GM18867 (cell line): ENCODE measurements around the gene MTMR12.

Experiments
- ATAC-seq: cut with Tn5 transposase; IDR thresholded peaks from one replicate; pipeline ENCODE4 v1.9.1; 2021; ENCODE audit warnings: mild to moderate bottlenecking, moderate library complexity; ENCODE audit not compliant: unreplicated experiment

The MTMR12 gene, protein sequence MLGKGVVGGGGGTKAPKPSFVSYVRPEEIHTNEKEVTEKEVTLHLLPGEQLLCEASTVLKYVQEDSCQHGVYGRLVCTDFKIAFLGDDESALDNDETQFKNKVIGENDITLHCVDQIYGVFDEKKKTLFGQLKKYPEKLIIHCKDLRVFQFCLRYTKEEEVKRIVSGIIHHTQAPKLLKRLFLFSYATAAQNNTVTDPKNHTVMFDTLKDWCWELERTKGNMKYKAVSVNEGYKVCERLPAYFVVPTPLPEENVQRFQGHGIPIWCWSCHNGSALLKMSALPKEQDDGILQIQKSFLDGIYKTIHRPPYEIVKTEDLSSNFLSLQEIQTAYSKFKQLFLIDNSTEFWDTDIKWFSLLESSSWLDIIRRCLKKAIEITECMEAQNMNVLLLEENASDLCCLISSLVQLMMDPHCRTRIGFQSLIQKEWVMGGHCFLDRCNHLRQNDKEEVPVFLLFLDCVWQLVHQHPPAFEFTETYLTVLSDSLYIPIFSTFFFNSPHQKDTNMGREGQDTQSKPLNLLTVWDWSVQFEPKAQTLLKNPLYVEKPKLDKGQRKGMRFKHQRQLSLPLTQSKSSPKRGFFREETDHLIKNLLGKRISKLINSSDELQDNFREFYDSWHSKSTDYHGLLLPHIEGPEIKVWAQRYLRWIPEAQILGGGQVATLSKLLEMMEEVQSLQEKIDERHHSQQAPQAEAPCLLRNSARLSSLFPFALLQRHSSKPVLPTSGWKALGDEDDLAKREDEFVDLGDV

DNA sequence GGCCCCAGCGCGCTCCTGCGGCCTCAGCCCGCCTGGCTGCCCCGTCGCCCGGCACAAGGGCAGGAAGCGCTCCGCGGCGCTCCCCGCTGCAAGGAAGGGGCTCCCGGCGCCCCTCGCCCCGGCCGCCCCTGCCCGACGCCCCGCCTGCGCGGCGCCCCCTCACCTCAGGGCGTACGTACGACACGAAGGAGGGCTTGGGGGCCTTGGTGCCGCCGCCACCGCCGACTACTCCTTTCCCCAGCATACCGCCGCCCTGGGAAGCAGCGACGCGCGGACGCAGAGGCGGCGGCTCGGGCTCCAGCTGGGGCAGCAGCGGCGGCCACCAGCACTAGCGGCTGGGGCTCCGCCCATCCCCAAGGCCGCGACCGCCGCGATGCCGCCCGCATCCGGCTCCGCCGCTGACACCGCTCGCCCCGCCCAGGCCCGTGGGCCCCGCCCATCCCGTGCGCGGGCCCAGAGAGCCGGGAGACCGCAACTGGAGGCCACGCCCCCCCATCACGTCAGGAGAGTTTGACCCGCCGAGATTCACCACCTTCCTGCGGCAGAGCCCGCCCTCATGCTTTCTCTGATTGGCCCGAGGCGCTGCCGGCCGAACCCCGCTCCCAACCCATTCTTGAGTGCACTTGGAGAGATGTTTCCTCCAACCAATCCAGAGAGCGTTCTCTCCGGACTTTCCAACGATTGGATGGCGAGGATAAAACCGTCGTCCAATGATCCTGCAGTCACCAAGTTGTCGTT, at the start of gene MTMR12:
Gene MTMR12, minus strand, starts transcription at position 345 of the 738 bp plus-strand sequence. Its CDS starts 101 bp downstream, at position 244.
- ATAC-seq, result peak; percentile 94

DNA sequence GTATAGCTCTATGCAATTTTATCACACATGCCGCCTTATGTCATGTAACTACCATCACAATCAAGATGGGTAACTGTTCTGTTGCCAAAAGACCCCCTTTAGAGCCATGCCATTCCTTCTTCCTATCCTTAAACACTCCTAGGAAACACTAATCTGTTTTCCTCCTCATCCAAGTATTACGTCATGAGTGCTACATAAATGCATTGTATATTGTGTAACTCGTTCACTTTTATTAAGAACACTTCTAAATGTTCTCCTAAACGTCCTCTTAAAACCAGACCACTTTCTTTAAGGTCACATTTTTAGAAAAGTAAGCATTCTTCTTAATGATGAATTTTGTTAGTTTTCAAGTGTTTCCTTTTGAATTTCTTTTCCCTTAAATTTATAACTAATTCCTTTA, 49.8 kb upstream of the MTMR12 start:
- ATAC-seq, result no peak

DNA sequence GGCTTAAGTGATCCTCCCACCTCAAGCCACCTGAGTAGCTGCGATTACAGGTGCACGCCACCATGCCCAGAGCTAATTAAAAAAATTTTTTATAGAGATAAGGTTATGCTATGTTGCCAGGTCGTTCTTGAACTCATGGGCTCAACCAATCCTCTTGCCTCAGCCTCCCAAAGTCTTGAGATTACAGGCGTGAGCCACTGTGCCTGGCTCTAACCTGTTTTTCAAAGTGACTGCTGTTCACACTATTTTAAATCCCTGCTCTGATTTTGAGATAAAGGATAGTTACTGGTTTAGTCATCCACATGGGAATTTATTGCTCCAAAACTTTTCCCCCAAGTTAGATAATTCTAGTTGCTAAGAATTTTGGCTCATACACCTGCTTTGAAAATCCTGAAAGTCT, 48.2 kb upstream of the MTMR12 start:
- no peak for ATAC-seq

DNA sequence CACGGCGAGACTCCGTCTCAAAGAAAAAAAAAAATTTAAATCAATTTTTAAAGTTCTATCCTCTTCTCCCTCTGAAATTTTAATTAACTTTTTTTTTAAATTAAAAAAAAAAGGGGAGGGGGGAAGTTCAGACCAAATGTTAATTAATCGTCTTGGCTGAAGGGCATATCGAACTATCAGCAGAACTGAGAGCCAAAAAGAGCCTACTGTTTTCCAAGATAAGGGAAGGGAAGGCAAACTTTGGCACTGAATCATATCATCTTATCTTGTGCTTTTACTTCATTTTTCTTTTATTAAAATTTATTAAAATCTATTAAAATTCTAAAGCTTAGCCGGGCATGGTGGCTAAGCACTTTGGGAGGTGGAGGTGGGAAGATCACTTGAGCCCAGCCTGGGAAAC, 45.9 kb upstream of the MTMR12 start:
- no peak for ATAC-seq

DNA sequence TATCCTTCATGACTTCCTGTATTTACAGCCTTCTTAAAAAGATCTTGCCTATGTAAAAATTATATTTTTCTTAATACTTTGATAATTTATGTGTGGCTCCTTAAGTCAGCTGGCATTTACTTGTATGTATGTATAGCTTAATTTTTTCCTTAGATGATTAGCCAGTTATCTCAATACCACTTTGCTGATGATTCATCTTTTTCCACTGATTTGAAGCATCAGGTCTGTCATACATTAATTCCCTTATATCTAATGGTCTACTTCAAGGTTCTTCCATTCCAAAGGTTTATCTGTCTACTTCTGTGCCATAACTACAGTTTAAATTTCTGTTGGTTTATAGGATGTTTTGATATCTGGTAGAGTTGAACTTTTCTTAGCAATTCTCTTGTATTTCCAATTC, 44.9 kb upstream of the MTMR12 start:
- no peak for ATAC-seq

DNA sequence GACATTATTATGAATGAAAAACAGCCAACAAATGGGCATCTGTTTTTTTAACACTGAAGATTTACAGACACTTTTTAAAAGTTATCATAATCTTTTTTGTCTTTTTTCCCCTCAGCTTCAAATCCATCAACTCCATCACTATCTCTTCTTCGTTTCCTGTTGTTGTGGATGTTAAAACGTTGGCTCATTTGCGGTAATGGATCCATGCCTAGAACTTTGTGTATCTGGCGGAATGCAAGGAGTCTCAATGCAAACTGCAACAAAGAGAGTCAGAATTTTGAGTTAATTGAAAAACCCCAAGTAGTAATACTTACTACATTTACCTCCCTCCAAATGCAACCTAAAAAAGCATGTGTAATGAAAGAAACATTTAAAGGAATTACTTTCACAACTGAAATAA, 42.9 kb upstream of the MTMR12 start:
- no peak for ATAC-seq

DNA sequence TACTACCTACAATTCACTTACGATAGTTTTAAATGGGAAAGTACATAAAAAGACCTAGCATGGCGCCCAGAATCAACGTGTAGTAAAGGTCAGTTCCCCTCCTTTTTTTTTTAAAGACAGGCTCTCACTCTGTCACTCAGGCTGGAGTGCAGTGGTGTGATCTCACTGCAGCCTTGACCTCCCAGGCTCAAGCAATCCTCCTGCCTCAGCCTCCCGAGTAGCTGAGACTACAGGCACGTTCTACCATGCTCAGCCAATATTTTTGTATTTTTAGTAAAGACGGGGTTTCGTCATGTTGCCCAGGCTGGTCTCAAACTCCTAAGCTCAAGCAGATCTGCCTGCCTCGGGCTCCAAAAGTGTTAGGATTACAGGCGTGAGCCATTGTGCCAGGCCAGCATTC, 40.7 kb upstream of the MTMR12 start:
- no peak for ATAC-seq

DNA sequence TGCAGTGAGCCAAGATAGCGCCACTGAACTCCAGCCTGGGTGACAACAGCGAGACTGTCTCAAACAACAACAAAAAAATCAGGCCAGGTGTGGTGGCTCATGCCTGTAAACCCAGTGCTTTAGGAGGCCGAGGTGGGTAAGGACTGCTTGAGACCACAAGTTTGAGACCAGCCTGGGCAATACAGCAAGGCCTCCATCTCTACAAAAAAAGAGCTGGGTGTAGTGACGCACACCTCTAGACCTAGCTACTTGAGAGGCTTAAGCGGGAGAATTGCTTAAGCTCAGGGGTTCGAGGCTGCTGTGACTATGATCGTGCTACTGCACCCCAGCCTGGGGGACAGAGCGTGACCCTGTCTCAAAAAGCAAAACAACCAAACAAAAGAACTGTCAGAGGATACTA, 39.9 kb upstream of the MTMR12 start:
- no peak for ATAC-seq

DNA sequence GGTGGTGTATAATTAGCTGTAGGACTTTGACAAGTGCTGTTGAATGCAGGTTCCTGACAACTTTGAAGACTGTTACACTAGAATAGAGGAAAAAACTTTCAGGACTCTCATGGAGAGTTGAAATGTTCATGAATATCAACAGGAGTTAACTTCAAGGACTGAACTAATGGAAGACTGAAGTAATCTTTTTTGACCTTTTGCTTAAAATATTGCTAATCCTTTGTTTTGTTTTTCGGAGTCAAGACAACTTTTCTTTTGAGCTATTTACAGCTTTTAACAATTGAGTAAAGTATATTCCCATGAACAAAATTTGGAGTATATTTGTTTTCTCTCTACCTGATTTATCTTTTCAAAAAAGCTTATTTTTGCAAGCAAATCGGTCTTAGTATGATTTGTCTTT, 34.1 kb upstream of the MTMR12 start:
- no peak for ATAC-seq

DNA sequence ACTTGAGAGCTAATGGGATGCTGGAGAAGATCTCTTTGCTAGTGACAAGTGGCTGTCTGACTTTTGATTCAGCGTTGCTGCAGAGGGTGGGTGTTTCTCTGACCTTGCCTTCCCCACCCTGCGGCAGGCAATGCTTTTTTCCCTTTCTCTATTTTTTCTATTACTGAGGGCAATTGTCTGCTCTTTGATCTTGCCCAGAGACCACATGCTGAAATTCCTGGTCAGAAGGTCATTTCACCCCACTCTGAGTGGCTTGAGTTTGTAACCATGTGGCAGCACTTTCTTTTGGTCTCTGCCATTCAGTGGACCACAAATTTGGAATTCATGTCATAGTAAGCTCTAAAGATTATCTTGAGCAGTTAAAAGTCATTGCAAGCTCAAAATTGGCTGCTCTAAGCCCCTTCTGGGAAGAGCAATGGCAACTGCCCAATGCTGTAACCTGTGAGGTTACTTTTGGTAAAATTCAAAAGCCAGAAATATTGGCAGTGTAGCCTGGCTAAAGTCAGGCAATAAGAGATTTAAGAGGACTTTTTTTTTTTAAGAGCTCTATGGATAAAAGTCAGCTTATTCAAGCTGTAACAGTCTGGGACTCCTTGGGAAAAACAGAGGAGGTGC, 30.4 kb upstream of the MTMR12 start:
- ATAC-seq, result no peak

DNA sequence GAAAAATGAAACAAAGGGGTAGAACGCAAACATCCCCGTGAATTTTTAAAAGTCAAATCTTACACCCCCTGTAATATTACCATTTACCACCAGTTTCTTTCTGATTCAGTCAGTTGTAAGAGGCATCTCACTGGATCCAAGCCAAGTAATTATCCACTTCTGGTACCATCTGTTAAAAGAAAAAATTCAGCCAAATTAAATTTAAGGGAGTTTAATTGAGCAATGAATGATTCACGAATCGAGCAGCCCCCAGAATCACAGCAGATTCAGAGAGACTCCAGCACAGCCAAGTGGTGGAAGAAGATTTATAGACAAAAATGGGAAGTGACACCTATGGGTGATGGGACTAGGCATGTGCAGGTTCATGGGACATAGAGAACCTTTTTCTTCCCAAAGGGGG, 29.9 kb upstream of the MTMR12 start:
- no peak for ATAC-seq

DNA sequence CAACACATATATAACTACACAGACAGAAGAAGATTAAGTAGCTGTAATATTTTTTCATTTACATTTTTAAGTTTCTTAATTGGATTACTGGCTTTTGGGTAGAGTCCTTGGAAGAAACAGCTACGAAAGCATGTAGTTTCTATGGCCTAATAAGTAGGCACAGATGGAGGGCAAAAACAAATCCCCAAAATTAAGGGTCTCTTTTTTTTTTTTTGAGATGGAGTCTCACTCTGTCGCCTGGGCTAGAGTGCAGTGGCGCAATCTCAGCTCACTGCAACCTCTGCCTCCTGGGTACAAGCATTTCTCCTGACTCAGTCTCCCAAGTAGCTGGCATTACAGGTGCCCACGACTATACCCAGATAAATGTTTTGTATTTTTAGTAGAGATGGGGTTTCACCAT, 27.1 kb upstream of the MTMR12 start:
- ATAC-seq, result no peak

DNA sequence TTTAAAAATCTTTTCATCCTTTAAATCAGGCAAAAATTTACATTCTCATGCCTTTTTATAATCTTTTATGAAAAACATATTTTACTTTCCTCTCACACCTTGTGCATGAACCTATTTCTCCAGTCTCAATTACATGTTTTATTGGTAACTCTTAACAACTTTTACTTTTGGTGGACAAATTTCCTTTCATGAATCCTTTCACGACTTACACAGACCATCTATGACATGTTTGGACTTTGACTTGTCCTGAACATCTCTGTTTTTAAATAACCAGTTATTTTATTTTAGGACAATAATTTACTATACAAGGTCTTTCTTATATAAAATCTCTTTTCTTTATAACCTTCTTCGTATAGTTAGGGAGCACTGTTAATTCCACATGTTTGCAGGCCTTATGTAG, 26.5 kb upstream of the MTMR12 start:
- ATAC-seq, result no peak

DNA sequence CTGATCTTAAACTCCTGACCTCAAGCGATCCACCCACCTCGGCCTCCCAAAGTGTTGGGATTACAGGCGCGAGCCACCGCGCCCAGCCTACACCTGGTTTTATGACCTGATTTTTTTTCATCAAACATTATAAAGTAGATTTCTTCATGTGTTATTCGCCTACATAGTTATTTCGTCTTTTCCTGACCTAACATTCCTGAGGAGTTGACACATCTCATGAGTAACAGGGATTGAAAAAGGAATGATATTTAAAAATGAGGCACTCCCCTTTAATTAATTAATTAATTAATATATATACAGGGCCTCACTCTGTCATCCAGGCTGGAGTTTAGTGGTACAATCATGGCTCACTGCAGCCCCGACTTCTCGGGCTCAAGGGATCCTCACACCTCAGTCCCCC, 20.2 kb upstream of the MTMR12 start:
- ATAC-seq, result no peak

DNA sequence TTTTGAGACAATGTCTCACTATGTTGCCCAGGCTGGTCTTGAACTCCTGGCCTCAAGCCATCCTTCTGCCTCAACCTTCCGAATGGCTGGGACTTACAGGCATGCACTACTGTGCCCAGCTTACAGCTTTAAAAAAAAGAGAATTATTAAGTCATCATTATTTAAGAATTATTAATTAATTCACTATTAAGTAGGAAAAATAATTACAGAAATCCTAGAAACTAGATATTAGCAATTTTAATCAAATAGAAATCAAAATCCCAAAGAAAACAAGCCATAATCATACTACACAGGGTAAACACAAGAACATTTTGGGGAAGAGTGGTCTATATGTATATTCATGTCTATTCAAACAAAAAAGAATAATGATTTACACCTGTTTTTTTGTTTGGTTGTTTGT, 19.6 kb upstream of the MTMR12 start:
- no peak for ATAC-seq

DNA sequence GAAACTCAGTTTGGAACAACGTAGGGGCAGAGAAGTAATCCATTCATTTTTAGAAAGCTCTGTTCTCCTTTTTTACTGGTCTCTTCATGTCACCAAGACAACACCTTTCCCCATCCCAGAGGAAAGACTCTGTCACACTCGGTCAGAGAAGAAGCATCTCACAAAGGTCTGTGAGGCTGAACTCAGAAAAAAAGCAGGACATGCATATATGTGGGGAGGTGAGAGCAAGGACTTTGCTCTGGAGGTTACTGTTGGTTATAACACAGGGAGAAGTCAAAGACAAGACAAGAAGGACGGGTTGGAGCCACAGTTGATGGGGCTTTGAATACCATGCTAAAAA, 19.2 kb upstream of the MTMR12 start:
- ATAC-seq, result no peak

DNA sequence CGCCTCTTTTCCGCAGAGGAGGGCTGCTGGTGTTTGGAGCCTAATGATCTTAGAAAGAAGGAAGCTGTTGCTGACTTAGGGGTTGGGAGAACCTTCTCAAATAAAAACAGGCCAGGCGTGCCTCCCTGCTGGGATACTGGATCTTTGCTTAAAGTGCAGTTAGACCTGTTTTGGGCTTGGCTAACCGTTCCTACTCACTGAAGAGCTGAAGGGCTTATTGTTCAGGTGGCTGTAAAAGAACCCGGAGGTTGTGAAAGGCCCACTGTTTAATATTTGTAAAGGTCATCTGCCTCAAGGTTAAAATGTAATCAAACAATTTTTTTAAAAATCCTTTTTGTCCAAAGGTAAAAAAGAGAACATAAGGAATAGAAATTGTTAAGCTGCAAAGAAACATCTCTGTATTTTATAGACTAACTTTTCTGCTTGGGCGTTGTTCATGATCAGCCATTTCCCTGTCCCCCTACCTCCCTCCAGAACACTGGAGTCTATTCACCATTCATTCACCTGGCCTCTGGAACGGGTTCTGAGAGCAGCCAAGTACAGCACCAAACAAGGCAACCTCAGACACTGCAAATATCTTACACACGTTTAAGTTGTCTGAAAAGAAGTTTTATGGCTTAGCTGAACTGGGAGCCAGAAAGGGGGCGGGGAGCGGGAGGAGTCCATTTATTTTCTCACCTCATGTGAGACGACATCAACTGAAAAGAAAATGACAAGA, 18.6 kb upstream of the MTMR12 start:
- ATAC-seq, result no peak

DNA sequence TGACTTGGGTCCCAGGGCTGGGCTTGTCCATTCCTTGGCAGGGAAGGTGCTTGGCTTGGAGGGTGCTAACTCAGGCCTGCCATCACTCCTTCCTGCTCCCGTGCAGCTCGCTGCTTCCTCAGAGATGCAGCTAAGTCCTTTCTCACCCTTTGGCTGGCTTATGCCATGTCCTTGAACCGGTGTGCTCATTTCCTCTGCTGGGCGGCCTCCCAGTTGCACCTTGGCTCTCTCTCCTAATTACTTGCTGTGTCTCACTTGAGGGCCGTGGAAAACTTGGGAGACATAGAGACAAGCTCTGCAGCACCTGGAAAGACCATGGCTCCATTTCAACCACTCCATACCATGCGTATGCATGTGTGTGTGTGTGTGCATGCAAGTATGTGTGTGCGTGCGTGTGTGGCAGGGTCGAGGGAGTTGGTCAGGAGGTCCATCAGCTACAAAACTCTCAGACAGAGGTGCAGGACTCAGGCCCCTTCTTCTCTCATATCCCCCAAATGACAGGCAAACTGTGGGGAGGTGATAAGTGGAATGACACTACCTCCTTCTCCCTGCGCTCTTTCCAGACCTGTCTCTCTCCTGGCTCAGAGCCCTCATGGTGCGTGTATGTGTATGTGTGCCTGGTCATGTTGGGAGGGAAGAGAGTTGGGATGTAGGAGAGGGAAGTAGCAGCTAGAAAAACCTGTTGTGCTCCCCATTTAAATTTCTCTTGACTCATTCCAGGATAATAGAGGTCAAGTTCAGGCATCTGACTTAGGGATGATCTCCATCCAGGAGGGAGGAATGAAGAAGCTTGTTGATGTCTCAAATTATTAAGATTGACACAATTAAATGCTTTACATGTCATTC, 17.6 kb upstream of the MTMR12 start:
- ATAC-seq, result no peak

DNA sequence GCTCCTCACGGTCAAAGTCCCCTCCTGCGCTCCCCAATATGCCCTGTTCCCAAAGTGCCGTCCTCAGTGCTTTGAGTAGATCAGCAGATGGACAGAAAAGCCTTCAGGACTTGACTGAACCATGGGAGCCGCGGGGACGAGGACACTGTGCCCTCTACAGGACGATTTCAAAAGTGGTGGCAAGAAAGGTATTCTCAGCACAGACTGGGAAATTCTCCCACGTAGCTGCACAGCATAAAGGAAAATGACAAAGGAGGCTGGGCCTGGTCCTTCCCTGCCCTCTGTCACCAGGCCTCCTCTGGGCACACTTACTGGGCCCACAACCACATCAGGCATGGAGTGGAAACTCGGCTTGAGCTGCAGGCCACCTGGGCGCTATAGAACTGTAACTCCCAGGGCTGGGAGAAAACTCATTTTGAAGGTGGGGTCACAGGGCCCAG, 16.7 kb upstream of the MTMR12 start:
- ATAC-seq, result peak; percentile 79
